PC-3 (cell line): Measurements from ENCODE around the gene GORASP1.

Source experiments
- EZH2 ChIP-seq: fragments of 300-600 bp; sonication (generic); IDR thresholded peaks from one replicate; pipeline ENCODE4 v1.6.1; 2017; ENCODE audit warnings: antibody characterized with exemption, mild to moderate bottlenecking, low read length; ENCODE audit not compliant: unreplicated experiment
- EZH2phosphoT487 ChIP-seq: fragments of 300-600 bp; sonication (generic); IDR thresholded peaks from 2 replicates; pipeline ENCODE4 v1.6.1; 2018; ENCODE audit warnings: mild to moderate bottlenecking, antibody characterized with exemption, low read length, borderline replicate concordance

DNA sequence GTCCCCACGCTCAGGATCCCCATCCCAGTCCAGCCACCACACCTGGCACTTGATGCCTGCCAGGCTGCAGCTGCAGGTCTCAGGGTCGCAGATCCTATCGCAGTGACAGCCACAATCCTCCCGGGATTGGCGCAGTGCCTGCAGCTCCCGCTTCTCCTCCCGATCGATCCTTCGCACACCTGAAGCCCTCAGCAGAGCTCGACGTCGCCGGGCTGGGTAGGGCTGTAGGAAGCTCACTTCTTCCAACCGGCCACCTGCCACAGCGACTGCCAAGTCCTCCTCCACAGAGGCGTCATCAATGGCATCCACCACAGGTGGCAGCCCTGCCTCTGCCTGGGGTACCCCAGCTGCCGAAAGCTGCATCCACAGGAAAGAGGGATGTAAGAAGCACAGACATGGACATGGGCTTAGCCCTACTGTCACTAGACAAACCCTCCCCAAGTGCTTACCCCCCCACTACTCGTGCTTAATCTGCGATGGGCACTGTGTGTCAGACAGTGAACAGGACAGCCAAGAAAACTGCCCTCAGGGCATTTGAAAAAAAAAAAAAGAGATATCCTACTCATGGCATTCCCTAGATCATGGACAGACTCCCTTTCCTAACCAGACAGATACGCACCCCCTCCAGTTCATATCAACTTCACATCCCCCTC is 36.8 kb upstream of the GORASP1 start:
- TF ChIP-seq EZH2 (no peak), EZH2phosphoT487 (no peak)
